Measurements from ENCODE around the gene WNT9B.

DNA sequence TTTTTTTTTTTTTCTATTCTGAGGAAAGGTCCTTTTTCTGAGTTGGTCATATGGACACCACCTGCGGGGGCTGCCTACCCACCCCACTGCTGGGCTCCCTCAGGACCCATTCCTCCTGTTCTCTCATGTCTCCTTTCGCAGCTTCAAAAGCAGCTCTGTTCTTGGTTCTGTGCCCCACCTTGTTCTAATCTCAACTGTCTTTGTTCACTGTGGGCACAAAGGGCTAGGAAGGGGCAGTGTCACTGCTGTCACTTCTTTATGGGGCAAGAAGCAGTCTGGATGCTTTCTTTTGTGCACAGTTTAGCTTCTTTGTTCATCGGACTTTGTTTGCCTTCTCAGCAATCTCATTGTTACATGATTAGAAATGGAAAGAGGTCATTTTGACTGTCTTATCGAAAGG lies 78.7 kb downstream of the WNT9B start:
- TF ChIP-seq, protein P1, sequence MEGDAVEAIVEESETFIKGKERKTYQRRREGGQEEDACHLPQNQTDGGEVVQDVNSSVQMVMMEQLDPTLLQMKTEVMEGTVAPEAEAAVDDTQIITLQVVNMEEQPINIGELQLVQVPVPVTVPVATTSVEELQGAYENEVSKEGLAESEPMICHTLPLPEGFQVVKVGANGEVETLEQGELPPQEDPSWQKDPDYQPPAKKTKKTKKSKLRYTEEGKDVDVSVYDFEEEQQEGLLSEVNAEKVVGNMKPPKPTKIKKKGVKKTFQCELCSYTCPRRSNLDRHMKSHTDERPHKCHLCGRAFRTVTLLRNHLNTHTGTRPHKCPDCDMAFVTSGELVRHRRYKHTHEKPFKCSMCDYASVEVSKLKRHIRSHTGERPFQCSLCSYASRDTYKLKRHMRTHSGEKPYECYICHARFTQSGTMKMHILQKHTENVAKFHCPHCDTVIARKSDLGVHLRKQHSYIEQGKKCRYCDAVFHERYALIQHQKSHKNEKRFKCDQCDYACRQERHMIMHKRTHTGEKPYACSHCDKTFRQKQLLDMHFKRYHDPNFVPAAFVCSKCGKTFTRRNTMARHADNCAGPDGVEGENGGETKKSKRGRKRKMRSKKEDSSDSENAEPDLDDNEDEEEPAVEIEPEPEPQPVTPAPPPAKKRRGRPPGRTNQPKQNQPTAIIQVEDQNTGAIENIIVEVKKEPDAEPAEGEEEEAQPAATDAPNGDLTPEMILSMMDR (IDR thresholded peaks at IDR 0.05) = no peak
- TF ChIP-seq ZFX (IDR thresholded peaks at IDR 0.05; ENCODE audit: borderline replicate concordance) = no peak
